GM18502 (cell line): Measurements from ENCODE around the gene MON1B.
"Not testable (repeated sequence)": the region's sequence is repeated elsewhere in the genome, so short reads cannot be mapped to it uniquely, and the experiment has no call there.

Experiments used
- ATAC-seq: cut with Tn5 transposase; IDR thresholded peaks from one replicate; pipeline ENCODE4 v1.9.1; 2021; ENCODE audit warnings: mild to moderate bottlenecking; ENCODE audit not compliant: unreplicated experiment, poor library complexity

The MON1B gene

DNA sequence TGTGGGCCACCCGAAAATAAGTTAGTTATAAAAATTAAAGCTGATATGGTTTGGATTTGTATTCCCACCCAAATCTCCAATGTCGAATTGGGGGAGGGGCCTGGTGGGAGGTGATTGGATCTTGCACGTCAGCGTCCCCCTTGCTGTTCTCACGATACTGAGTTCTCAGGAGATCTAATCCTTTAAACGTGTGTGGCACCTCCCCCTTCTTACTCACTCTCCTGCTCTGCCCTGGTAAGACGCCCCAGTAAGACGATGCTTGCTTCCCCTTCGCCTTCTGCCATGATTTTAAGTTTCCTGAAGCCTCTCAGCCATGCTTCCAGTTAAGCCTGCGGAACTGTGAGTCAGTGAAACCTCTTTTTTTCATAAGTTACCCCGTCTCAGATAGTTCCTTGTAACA, 43.6 kb downstream of the MON1B start:
- no peak for ATAC-seq

DNA sequence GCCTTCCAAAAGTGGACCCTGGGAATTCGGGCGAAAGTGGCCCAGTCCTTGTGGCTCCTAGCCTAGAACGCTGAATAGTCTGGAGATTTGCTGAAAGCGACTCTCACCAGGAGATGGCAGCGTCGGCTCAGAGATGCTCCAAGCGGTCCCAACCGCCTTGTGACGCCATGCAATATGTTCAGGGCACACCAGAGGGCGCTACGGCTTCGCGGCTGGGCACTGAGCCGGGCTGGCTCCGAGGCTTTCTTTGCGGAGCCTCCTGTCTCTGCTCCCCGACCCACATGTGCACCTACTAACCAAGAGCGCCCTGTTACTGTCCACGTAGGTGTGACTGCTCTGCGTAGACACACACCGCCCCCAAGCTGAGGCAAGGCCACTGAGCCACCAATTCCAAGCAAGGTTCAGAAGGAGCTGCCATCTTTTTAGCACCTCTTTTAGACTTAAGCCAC, 45.1 kb downstream of the MON1B start:
- ATAC-seq: peak; percentile 99

DNA sequence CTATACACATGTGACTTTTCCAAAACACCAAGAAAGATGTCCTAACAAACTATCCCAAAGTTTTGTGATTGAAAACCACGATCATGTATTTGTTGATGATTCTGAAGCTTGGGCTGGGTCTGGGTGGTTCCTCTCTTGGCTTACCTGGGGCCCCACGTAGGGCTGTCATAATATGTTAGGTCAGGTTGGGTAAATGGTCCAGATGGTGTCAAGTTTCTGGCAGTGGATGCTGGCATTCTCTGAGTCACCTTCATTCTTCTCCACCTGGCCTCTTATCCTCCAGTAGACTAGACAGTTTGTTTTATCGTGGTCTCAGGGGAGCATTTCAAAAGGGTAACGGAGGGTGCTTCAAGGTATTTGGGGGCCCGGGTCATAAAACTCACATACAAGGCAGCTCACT, 47.6 kb downstream of the MON1B start:
- no peak for ATAC-seq

DNA sequence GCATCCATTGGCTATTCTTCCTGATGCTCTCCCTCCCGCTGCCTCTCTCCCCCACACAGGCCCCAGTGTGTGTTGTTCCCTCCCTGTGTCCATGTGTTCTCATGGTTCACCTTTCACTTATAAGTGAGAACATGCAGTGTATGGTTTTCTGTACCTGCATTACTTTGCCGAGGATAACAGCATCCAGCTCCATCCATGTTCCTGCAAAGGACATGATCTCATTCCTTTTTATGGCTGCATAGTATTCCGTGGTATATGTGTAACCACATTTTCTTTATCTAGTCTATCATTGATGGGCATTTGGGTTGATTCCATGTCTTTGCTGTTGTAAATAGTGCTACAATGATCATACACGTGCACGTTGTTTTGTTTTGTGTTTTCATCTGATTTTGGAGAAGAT, 51.5 kb downstream of the MON1B start:
- ATAC-seq: not testable (repeated sequence)

DNA sequence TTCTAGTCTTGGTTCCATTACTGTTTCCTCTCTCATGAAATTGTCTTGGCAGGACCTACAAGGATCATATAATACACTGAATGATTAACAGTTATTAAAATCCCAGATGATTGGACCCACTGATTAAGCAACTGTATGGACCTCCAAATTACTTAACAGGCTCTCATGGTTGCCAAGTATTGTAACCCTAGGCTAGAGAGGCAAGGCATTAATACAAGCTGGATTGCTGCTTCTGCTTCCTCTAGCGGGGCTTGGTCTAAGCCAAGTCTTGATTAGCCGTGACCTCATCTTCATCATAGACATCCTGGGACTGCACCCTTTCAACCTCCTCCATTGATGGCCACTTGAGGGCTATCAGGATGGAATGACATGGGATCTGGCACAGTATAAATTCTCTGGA, 55.2 kb downstream of the MON1B start:
- no peak for ATAC-seq

DNA sequence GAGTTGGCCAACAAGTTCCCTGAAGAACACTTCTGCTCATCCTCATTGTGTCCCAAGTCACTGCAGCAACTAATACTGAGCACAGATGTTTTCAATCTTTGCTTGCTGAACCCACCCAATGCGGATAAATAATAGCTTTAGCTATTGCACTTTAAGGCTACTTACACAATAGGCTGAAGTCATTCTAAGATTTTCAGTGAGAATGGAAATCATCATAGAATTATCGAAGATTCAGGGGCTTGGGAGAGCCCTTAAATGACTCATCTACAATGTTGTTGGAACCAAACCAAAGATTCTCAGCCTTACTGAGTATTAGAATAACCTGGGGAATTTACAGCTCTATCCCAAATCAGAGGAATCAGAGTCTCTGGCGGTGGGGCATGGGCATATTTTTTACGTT, 59.4 kb downstream of the MON1B start:
- ATAC-seq: no peak
